ENCODE data around the gene BCAR1.

BCAR1 gene

GRCh38 chr16:75254359-75254837 lies 3.0 kb upstream of the BCAR1 start:
- Histone ChIP-seq H3K9me3 (ENCODE audit: control insufficient read depth in 2 of 2, low read length in 2 of 2) (no peaks in the 10 kb centered on the region), H3K4me1 (ENCODE audit: control insufficient read depth in 2 of 2, insufficient read depth in 2 of 2, low read length in 2 of 2) (peaks cover 53 to 60% of the 10 kb centered on the region in 2 donors), H3K9ac (ENCODE audit: low read depth in 1 of 2, low read length in 2 of 2) (no peak overlapping the region), H3K4me3 (ENCODE audit: low read length in 2 of 2) (no peak overlapping the region), H3K27ac (ENCODE audit: low read depth in 2 of 2, low read length in 2 of 2) (peak overlapping the region; percentile 32 to 70), H3K27me3 (ENCODE audit: control insufficient read depth in 2 of 2, insufficient read depth in 2 of 2, low read length in 2 of 2) (peaks cover 0 to 3% of the 10 kb centered on the region in 2 donors), H3K36me3 (ENCODE audit: control insufficient read depth in 2 of 2, insufficient read depth in 2 of 2, low read length in 2 of 2) (no peaks in the 10 kb centered on the region)

- peaks cover 60 to 72% of the 10 kb centered on the region in 2 donors for H3K4me1 ChIP-seq (ENCODE audit: control insufficient read depth in 2 of 2, insufficient read depth in 2 of 2, low read length in 2 of 2)
- peak overlapping the region; percentile 15 to 23 for H3K27ac ChIP-seq (ENCODE audit: low read depth in 2 of 2, low read length in 2 of 2)
Observed at GRCh38 chr16:75252946-75253911, 1.8 kb upstream of the BCAR1 start.

GRCh38 chr16:75252049-75252864 lies 833 bp upstream of the BCAR1 start:
- peak overlapping the region; percentile 32 to 55 for H3K4me3 ChIP-seq (ENCODE audit: low read length in 2 of 2)
- H3K27me3 ChIP-seq (ENCODE audit: control insufficient read depth in 2 of 2, insufficient read depth in 2 of 2, low read length in 2 of 2) = peaks cover 0 to 3% of the 10 kb centered on the region in 2 donors
- H3K9me3 ChIP-seq (ENCODE audit: control insufficient read depth in 2 of 2, low read length in 2 of 2) = no peaks in the 10 kb centered on the region
- peak overlapping the region; percentile 75 to 80 for H3K27ac ChIP-seq (ENCODE audit: low read depth in 2 of 2, low read length in 2 of 2)
- peaks cover 61 to 73% of the 10 kb centered on the region in 2 donors for H3K4me1 ChIP-seq (ENCODE audit: control insufficient read depth in 2 of 2, insufficient read depth in 2 of 2, low read length in 2 of 2)
- no peaks in the 10 kb centered on the region for H3K36me3 ChIP-seq (ENCODE audit: control insufficient read depth in 2 of 2, insufficient read depth in 2 of 2, low read length in 2 of 2)
- H3K9ac ChIP-seq (ENCODE audit: low read depth in 1 of 2, low read length in 2 of 2) = peak overlapping the region in 1 of 2 donors; percentile 55

More at GRCh38 chr16:75252946-75253911, 1.8 kb upstream of the BCAR1 start:
- Histone ChIP-seq H3K36me3 (ENCODE audit: control insufficient read depth in 2 of 2, insufficient read depth in 2 of 2, low read length in 2 of 2) (no peaks in the 10 kb centered on the region), H3K9me3 (ENCODE audit: control insufficient read depth in 2 of 2, low read length in 2 of 2) (no peaks in the 10 kb centered on the region), H3K4me3 (ENCODE audit: low read length in 2 of 2) (no peak overlapping the region), H3K27me3 (ENCODE audit: control insufficient read depth in 2 of 2, insufficient read depth in 2 of 2, low read length in 2 of 2) (peaks cover 0 to 3% of the 10 kb centered on the region in 2 donors), H3K9ac (ENCODE audit: low read depth in 1 of 2, low read length in 2 of 2) (no peak overlapping the region)

GRCh38 chr16:75250809-75251279 lies 580 bp downstream of the BCAR1 start:
- Histone ChIP-seq H3K36me3 (ENCODE audit: control insufficient read depth in 2 of 2, insufficient read depth in 2 of 2, low read length in 2 of 2) (no peaks in the 10 kb centered on the region), H3K9ac (ENCODE audit: low read depth in 1 of 2, low read length in 2 of 2) (peak overlapping the region; percentile 95 to 97)

GRCh38 chr16:75250089-75250808 lies 1.2 kb downstream of the BCAR1 start:
- Histone ChIP-seq H3K4me3 (ENCODE audit: low read length in 2 of 2) (peak overlapping the region; percentile 86 to 90), H3K36me3 (ENCODE audit: control insufficient read depth in 2 of 2, insufficient read depth in 2 of 2, low read length in 2 of 2) (no peaks in the 10 kb centered on the region), H3K27me3 (ENCODE audit: control insufficient read depth in 2 of 2, insufficient read depth in 2 of 2, low read length in 2 of 2) (peaks cover 0 to 3% of the 10 kb centered on the region in 2 donors), H3K9ac (ENCODE audit: low read depth in 1 of 2, low read length in 2 of 2) (peak overlapping the region; percentile 95 to 97), H3K4me1 (ENCODE audit: control insufficient read depth in 2 of 2, insufficient read depth in 2 of 2, low read length in 2 of 2) (peaks cover 57 to 74% of the 10 kb centered on the region in 2 donors), H3K27ac (ENCODE audit: low read depth in 2 of 2, low read length in 2 of 2) (peak overlapping the region; percentile 95 to 97), H3K9me3 (ENCODE audit: control insufficient read depth in 2 of 2, low read length in 2 of 2) (no peaks in the 10 kb centered on the region)

More at GRCh38 chr16:75250809-75251279, 580 bp downstream of the BCAR1 start:
- Histone ChIP-seq H3K4me1 (ENCODE audit: control insufficient read depth in 2 of 2, insufficient read depth in 2 of 2, low read length in 2 of 2) (peaks cover 51 to 70% of the 10 kb centered on the region in 2 donors), H3K9me3 (ENCODE audit: control insufficient read depth in 2 of 2, low read length in 2 of 2) (no peaks in the 10 kb centered on the region), H3K27ac (ENCODE audit: low read depth in 2 of 2, low read length in 2 of 2) (peak overlapping the region; percentile 95 to 97), H3K27me3 (ENCODE audit: control insufficient read depth in 2 of 2, insufficient read depth in 2 of 2, low read length in 2 of 2) (peaks cover 0 to 3% of the 10 kb centered on the region in 2 donors), H3K4me3 (ENCODE audit: low read length in 2 of 2) (peak overlapping the region; percentile 86 to 90)

- H3K9me3 ChIP-seq (ENCODE audit: control insufficient read depth in 2 of 2, low read length in 2 of 2) = no peaks in the 10 kb centered on the region
- peak overlapping the region; percentile 95 to 97 for H3K27ac ChIP-seq (ENCODE audit: low read depth in 2 of 2, low read length in 2 of 2)
- peak overlapping the region; percentile 86 to 90 for H3K4me3 ChIP-seq (ENCODE audit: low read length in 2 of 2)
- H3K36me3 ChIP-seq (ENCODE audit: control insufficient read depth in 2 of 2, insufficient read depth in 2 of 2, low read length in 2 of 2) = no peaks in the 10 kb centered on the region
- peaks cover 59 to 74% of the 10 kb centered on the region in 2 donors for H3K4me1 ChIP-seq (ENCODE audit: control insufficient read depth in 2 of 2, insufficient read depth in 2 of 2, low read length in 2 of 2)
- peak overlapping the region; percentile 60 to 97 for H3K9ac ChIP-seq (ENCODE audit: low read depth in 1 of 2, low read length in 2 of 2)
- peaks cover 0 to 3% of the 10 kb centered on the region in 2 donors for H3K27me3 ChIP-seq (ENCODE audit: control insufficient read depth in 2 of 2, insufficient read depth in 2 of 2, low read length in 2 of 2)
Observed at GRCh38 chr16:75249441-75249840, 2.0 kb downstream of the BCAR1 start.

- Histone ChIP-seq H3K4me3 (ENCODE audit: low read length in 2 of 2) (peak overlapping the region; percentile 26 to 86), H3K9ac (ENCODE audit: low read depth in 1 of 2, low read length in 2 of 2) (peak overlapping the region; percentile 60 to 97)
Observed at GRCh38 chr16:75248536-75249380, 2.7 kb downstream of the BCAR1 start.

GRCh38 chr16:75248142-75248535 lies 3.3 kb downstream of the BCAR1 start:
- Histone ChIP-seq H3K9me3 (ENCODE audit: control insufficient read depth in 2 of 2, low read length in 2 of 2) (no peaks in the 10 kb centered on the region), H3K4me3 (ENCODE audit: low read length in 2 of 2) (peak overlapping the region in 1 of 2 donors; percentile 26), H3K36me3 (ENCODE audit: control insufficient read depth in 2 of 2, insufficient read depth in 2 of 2, low read length in 2 of 2) (no peaks in the 10 kb centered on the region), H3K4me1 (ENCODE audit: control insufficient read depth in 2 of 2, insufficient read depth in 2 of 2, low read length in 2 of 2) (peaks cover 62 to 76% of the 10 kb centered on the region in 2 donors), H3K27ac (ENCODE audit: low read depth in 2 of 2, low read length in 2 of 2) (peak overlapping the region; percentile 49 to 95), H3K27me3 (ENCODE audit: control insufficient read depth in 2 of 2, insufficient read depth in 2 of 2, low read length in 2 of 2) (peaks cover 0 to 3% of the 10 kb centered on the region in 2 donors), H3K9ac (ENCODE audit: low read depth in 1 of 2, low read length in 2 of 2) (peak overlapping the region in 1 of 2 donors; percentile 47)

More at GRCh38 chr16:75248536-75249380, 2.7 kb downstream of the BCAR1 start:
- H3K9me3 ChIP-seq (ENCODE audit: control insufficient read depth in 2 of 2, low read length in 2 of 2) = no peaks in the 10 kb centered on the region
- no peaks in the 10 kb centered on the region for H3K36me3 ChIP-seq (ENCODE audit: control insufficient read depth in 2 of 2, insufficient read depth in 2 of 2, low read length in 2 of 2)
- peaks cover 61 to 75% of the 10 kb centered on the region in 2 donors for H3K4me1 ChIP-seq (ENCODE audit: control insufficient read depth in 2 of 2, insufficient read depth in 2 of 2, low read length in 2 of 2)
- H3K27ac ChIP-seq (ENCODE audit: low read depth in 2 of 2, low read length in 2 of 2) = peak overlapping the region; percentile 49 to 95
- peaks cover 0 to 3% of the 10 kb centered on the region in 2 donors for H3K27me3 ChIP-seq (ENCODE audit: control insufficient read depth in 2 of 2, insufficient read depth in 2 of 2, low read length in 2 of 2)
